Liver (tissue), 9 donors: ENCODE results near the gene POLR3C. TPM values are rescaled to one million over a fixed set of nuclear protein-coding genes. Genes with fewer than 3 reads are reported as not detected.

ENCODE experiments used
- DNase-seq: peaks from one replicate; pipeline ENCODE4 v3.0.0-alpha.2; 2017; ENCODE audit warnings: low spot score
- H3K27ac ChIP-seq, 2 donors: one replicate each; pipeline ENCODE4 v1.7.0; 2013; ENCODE audit warnings: inconsistent platforms in 2 of 2, low read length in 2 of 2, control low read depth in 1 of 2, low read depth in 1 of 2, mild to moderate bottlenecking in 1 of 2
- H3K27me3 ChIP-seq, 4 donors: one replicate each; pipeline versions ENCODE4 v1.6.1 to v1.7.0; 2013; ENCODE audit warnings: low read length in 3 of 4, inconsistent platforms in 1 of 4, mild to moderate bottlenecking in 1 of 4, moderate library complexity in 1 of 4; ENCODE audit not compliant: control insufficient read depth in 4 of 4, insufficient read depth in 4 of 4
- H3K36me3 ChIP-seq, 4 donors: one replicate each; pipeline versions ENCODE4 v1.6.1 to v1.7.0; 2013; ENCODE audit warnings: low read length in 3 of 4, mild to moderate bottlenecking in 3 of 4, low read depth in 1 of 4, moderate library complexity in 1 of 4; ENCODE audit not compliant: control insufficient read depth in 4 of 4, insufficient read depth in 3 of 4
- H3K4me1 ChIP-seq, 4 donors: one replicate each; pipeline versions ENCODE4 v1.6.1 to v1.7.0; 2013; ENCODE audit warnings: low read length in 3 of 4, mild to moderate bottlenecking in 3 of 4, moderate library complexity in 1 of 4; ENCODE audit not compliant: control insufficient read depth in 4 of 4, insufficient read depth in 4 of 4
- H3K4me3 ChIP-seq, 3 donors: one replicate each; pipeline versions ENCODE4 v1.6.1 to v1.7.0; 2013; ENCODE audit warnings: low read length in 3 of 3, control low read depth in 1 of 3, low read depth in 1 of 3, mild to moderate bottlenecking in 1 of 3
- H3K9ac ChIP-seq, 2 donors: one replicate each; pipeline ENCODE4 v1.7.0; 2013; ENCODE audit warnings: low read length in 2 of 2, mild to moderate bottlenecking in 2 of 2, moderate library complexity in 2 of 2, control low read depth in 1 of 2, low read depth in 1 of 2
- H3K9me3 ChIP-seq, 4 donors: one replicate each; pipeline versions ENCODE4 v1.6.1 to v1.7.0; 2013; ENCODE audit warnings: low read length in 3 of 4; ENCODE audit not compliant: control insufficient read depth in 4 of 4
- ATF3 ChIP-seq: IDR thresholded peaks from 2 replicates; pipeline ENCODE4 v1.6.1; 2016; ENCODE audit warnings: antibody characterized with exemption
- CTCF ChIP-seq: fragments of 150-350 bp; IDR thresholded peaks from 2 replicates; pipeline ENCODE4 v1.5.1; 2017; ENCODE audit warnings: improper control_type of control experiment, low read depth, low read length; ENCODE audit not compliant: missing input control
- EGR1 ChIP-seq, 2 donors: IDR thresholded peaks; 2 replicates each; pipeline ENCODE4 v1.6.1; 2016 to 2018; ENCODE audit warnings: antibody characterized with exemption in 2 of 2, low read depth in 2 of 2
- FOXA1 ChIP-seq: IDR thresholded peaks from 2 replicates; pipeline ENCODE4 v1.6.1; 2016; ENCODE audit warnings: antibody characterized with exemption
- FOXA2 ChIP-seq: IDR thresholded peaks from 2 replicates; pipeline ENCODE4 v1.6.1; 2016; ENCODE audit warnings: antibody characterized with exemption
- GABPA ChIP-seq, 2 donors: IDR thresholded peaks in 1 of 2; conservative IDR thresholded peaks in 1 of 2; 2 replicates each; pipeline ENCODE4 v1.6.1; 2016; ENCODE audit warnings: antibody characterized with exemption in 2 of 2, mild to moderate bottlenecking in 1 of 2, moderate library complexity in 1 of 2
- HNF4A ChIP-seq, 2 donors: conservative IDR thresholded peaks; 2 replicates each; pipeline ENCODE4 v1.6.1; 2016; ENCODE audit warnings: antibody characterized with exemption in 2 of 2, mild to moderate bottlenecking in 2 of 2
- HNF4G ChIP-seq: IDR thresholded peaks from 2 replicates; pipeline ENCODE4 v1.6.1; 2016; ENCODE audit warnings: antibody characterized with exemption
- JUND ChIP-seq, 2 donors: IDR thresholded peaks; 2 replicates each; pipeline ENCODE4 v1.6.1; 2016; ENCODE audit warnings: antibody characterized with exemption in 2 of 2
- MAX ChIP-seq: IDR thresholded peaks from 2 replicates; pipeline ENCODE4 v1.6.1; 2016; ENCODE audit warnings: antibody characterized with exemption
- NR2F2 ChIP-seq: IDR thresholded peaks from 2 replicates; pipeline ENCODE4 v1.6.1; 2016; ENCODE audit warnings: antibody characterized with exemption
- RAD21 ChIP-seq, 2 donors: IDR thresholded peaks; 2 replicates each; pipeline ENCODE4 v1.6.1; 2016; ENCODE audit warnings: antibody characterized with exemption in 2 of 2, mild to moderate bottlenecking in 2 of 2
- REST ChIP-seq: IDR thresholded peaks from 2 replicates; pipeline ENCODE4 v1.6.1; 2016; ENCODE audit warnings: antibody characterized with exemption, mild to moderate bottlenecking
- RXRA ChIP-seq, 2 donors: IDR thresholded peaks; 2 replicates each; pipeline ENCODE4 v1.6.1; 2017 to 2018; ENCODE audit warnings: antibody characterized with exemption in 2 of 2, mild to moderate bottlenecking in 1 of 2
- SP1 ChIP-seq: IDR thresholded peaks from 2 replicates; pipeline ENCODE4 v1.6.1; 2018; ENCODE audit warnings: antibody characterized with exemption, mild to moderate bottlenecking
- TAF1 ChIP-seq: conservative IDR thresholded peaks from 2 replicates; pipeline ENCODE4 v1.6.1; 2016; ENCODE audit warnings: antibody characterized with exemption, mild to moderate bottlenecking
- YY1 ChIP-seq: IDR thresholded peaks from 2 replicates; pipeline ENCODE4 v1.6.1; 2016; ENCODE audit warnings: antibody characterized with exemption, mild to moderate bottlenecking
- ZBTB33 ChIP-seq: IDR thresholded peaks from 2 replicates; pipeline ENCODE4 v1.6.1; 2016; ENCODE audit warnings: antibody characterized with exemption
- WGBS: extraction: QIAGEN DNeasy Blood & Tissue Kit; methylation state at CpG from one replicate; pipeline ENCODE4 v1.1.7; 2013; 5-methylcytosine and 5-hydroxymethylcytosine counted together
- polyA plus RNA-seq, 2 donors: library from polyadenylated mRNA; stranded (reverse) in 1 of 2; unstranded in 1 of 2; fragments of 200-250 nt in 1 of 2; fragments of >200 nt in 1 of 2; fragmentation: Nextera tagmentation in 1 of 2; extraction: Ambion mirVana in 1 of 2; gene quantifications; one replicate each; pipeline versions ENCODE4 v1.2.1 to v1.2.3, GENCODE V29; 2013 to 2015
- total RNA-seq, 2 donors: library from RNA; depleted of rRNA; stranded (reverse); fragments of >200 nt; gene quantifications; one replicate each; pipeline ENCODE4 v1.2.3, GENCODE V29; 2014
- donor health status: healthy.
- donor health status: healthy.
- donor health status: healthy.
- donor health status: healthy.
- donor health status: healthy.

POLR3C gene
- total and polyA plus RNA-seq, 4 donors, result 6.3 to 22.0 (median 10.6) TPM

- 2% methylated on average over 50 of the region's 50 CpGs for WGBS
- peak within 1 kb of the TSS in 1 of 2 donors; percentile 1 for H3K27ac ChIP-seq
- H3K9ac ChIP-seq, result peak within 1 kb of the TSS in 1 of 2 donors; percentile 5
- no peak for TF ChIP-seq HNF4G
- no peak for TF ChIP-seq REST
- no peak for TF ChIP-seq FOXA2
- no peak for TF ChIP-seq GABPA (IDR thresholded peaks at IDR 0.05 in 1 of 2, conservative IDR thresholded peaks at IDR 0.05 in 1 of 2)
- TF ChIP-seq FOXA1, result no peak
- peak; percentile 16 to 18 for TF ChIP-seq RXRA (IDR thresholded peaks at IDR 0.05)
- TF ChIP-seq MAX, result no peak
- TF ChIP-seq ATF3, result no peak
- TF ChIP-seq ZBTB33, result no peak
- no peak for TF ChIP-seq JUND (IDR thresholded peaks at IDR 0.05)
- no peak for TF ChIP-seq NR2F2
- TF ChIP-seq SP1, result no peak
- TF ChIP-seq TAF1, result no peak
- TF ChIP-seq RAD21 (IDR thresholded peaks at IDR 0.05), result peak; percentile 74 to 84
- no peak for TF ChIP-seq EGR1 (IDR thresholded peaks at IDR 0.05; ENCODE audit: low read depth in 2 of 2)
- no peak for TF ChIP-seq HNF4A (conservative IDR thresholded peaks at IDR 0.05)
- TF ChIP-seq CTCF, result peak; percentile 77
- peak; percentile 84 for TF ChIP-seq YY1
- peak within 1 kb of the TSS in 2 of 3 donors; percentile 29 to 63 for H3K4me3 ChIP-seq
- H3K27me3 ChIP-seq, result no peaks in the 10 kb centered on the region
- peaks cover 5 to 13% (median 11%) of the 10 kb centered on the region in 4 donors for H3K4me1 ChIP-seq
- no peaks in the 10 kb centered on the region for H3K9me3 ChIP-seq
- peaks cover 10 to 40% (median 32%) of the 10 kb centered on the region in 4 donors for H3K36me3 ChIP-seq
- DNase-seq, result peak; percentile 85
Measured at GRCh38 chr1:145845514-145846161, 21.6 kb downstream of the POLR3C start, which contains the start of gene NUDT17. Gene NUDT17, plus strand, starts transcription at chr1:145845630. Its CDS starts 11 bp downstream, at chr1:145845641.
